ENCODE data around the gene ATP13A3. TPM values are rescaled to one million over a fixed set of nuclear protein-coding genes. Genes with fewer than 3 reads are reported as not detected.

The ATP13A3 gene
- polyA plus RNA-seq, 3 donors from 2014 or later = 5.2 to 8.5 (median 7.3) TPM

GRCh38 chr3:194481525-194482195 is 5.1 kb downstream of the ATP13A3 start:
- DNase-seq = no peak
- no peaks in the 10 kb centered on the region for H3K9me3 Mint-ChIP-seq
- H3K27me3 Mint-ChIP-seq (ENCODE audit: low read depth in 3 of 3) = peaks cover 0 to 9% (median 8%) of the 10 kb centered on the region in 3 donors
- H3K4me3 Mint-ChIP-seq = no peak overlapping the region
- H3K27ac Mint-ChIP-seq = peak overlapping the region in 1 of 6 donors; percentile 41
- peaks cover 3 to 8% (median 4%) of the 10 kb centered on the region in 3 donors for H3K36me3 Mint-ChIP-seq
- peaks cover 16 to 26% of the 10 kb centered on the region in 2 donors for H3K4me1 Mint-ChIP-seq

- Mint-ChIP-seq H3K9me3 (no peaks in the 10 kb centered on the region), H3K27me3 (ENCODE audit: low read depth in 3 of 3) (peaks cover 0 to 7% (median 7%) of the 10 kb centered on the region in 3 donors), H3K4me3 (no peak overlapping the region), H3K4me1 (peaks cover 16 to 26% of the 10 kb centered on the region in 2 donors), H3K27ac (no peak overlapping the region), H3K36me3 (peaks cover 3 to 8% (median 4%) of the 10 kb centered on the region in 3 donors)
- DNase-seq = no peak
Observed at GRCh38 chr3:194481103-194481502, 5.7 kb downstream of the ATP13A3 start.

- peaks cover 0 to 2% (median 0%) of the 10 kb centered on the region in 3 donors for H3K27me3 Mint-ChIP-seq (ENCODE audit: low read depth in 3 of 3)
Observed at GRCh38 chr3:194476784-194477183, 10.0 kb downstream of the ATP13A3 start.

GRCh38 chr3:194475978-194476377 is 10.8 kb downstream of the ATP13A3 start:
- no peak overlapping the region for H3K4me3 Mint-ChIP-seq
- H3K27ac Mint-ChIP-seq = peak overlapping the region in 1 of 6 donors; percentile 8
- no peaks in the 10 kb centered on the region for H3K36me3 Mint-ChIP-seq
- peaks cover 0 to 2% (median 0%) of the 10 kb centered on the region in 3 donors for H3K27me3 Mint-ChIP-seq (ENCODE audit: low read depth in 3 of 3)
- H3K4me1 Mint-ChIP-seq = peaks cover 2 to 17% of the 10 kb centered on the region in 2 donors
- H3K9me3 Mint-ChIP-seq = no peaks in the 10 kb centered on the region
- no peak for DNase-seq

More at GRCh38 chr3:194476784-194477183, 10.0 kb downstream of the ATP13A3 start:
- DNase-seq = no peak
- Mint-ChIP-seq H3K4me3 (no peak overlapping the region), H3K4me1 (peaks cover 2 to 22% of the 10 kb centered on the region in 2 donors), H3K27ac (no peak overlapping the region), H3K36me3 (peaks cover 0 to 3% (median 0%) of the 10 kb centered on the region in 3 donors), H3K9me3 (no peaks in the 10 kb centered on the region)

- Mint-ChIP-seq H3K9me3 (no peaks in the 10 kb centered on the region), H3K4me1 (peaks cover 2 to 17% of the 10 kb centered on the region in 2 donors), H3K36me3 (no peaks in the 10 kb centered on the region), H3K27ac (peak overlapping the region in 1 of 6 donors; percentile 8), H3K27me3 (ENCODE audit: low read depth in 3 of 3) (peaks cover 0 to 2% (median 0%) of the 10 kb centered on the region in 3 donors), H3K4me3 (no peak overlapping the region)
- no peak for DNase-seq
Observed at GRCh38 chr3:194475138-194475932, 11.5 kb downstream of the ATP13A3 start.

GRCh38 chr3:194474675-194475074 is 12.1 kb downstream of the ATP13A3 start:
- H3K27me3 Mint-ChIP-seq (ENCODE audit: low read depth in 3 of 3) = peaks cover 0 to 2% (median 0%) of the 10 kb centered on the region in 3 donors
- no peaks in the 10 kb centered on the region for H3K9me3 Mint-ChIP-seq
- peaks cover 2 to 17% of the 10 kb centered on the region in 2 donors for H3K4me1 Mint-ChIP-seq
- DNase-seq = no peak
- H3K36me3 Mint-ChIP-seq = no peaks in the 10 kb centered on the region
- peak overlapping the region in 4 of 6 donors; percentile 2 to 76 (median 31) for H3K27ac Mint-ChIP-seq
- H3K4me3 Mint-ChIP-seq = no peak overlapping the region

- Mint-ChIP-seq H3K27me3 (ENCODE audit: low read depth in 3 of 3) (peaks cover 0 to 2% (median 0%) of the 10 kb centered on the region in 3 donors), H3K36me3 (no peaks in the 10 kb centered on the region), H3K4me1 (peaks cover 2 to 17% of the 10 kb centered on the region in 2 donors), H3K9me3 (no peaks in the 10 kb centered on the region), H3K4me3 (no peak overlapping the region), H3K27ac (no peak overlapping the region)
- DNase-seq = peak; percentile 47 to 56 (median 50)
Observed at GRCh38 chr3:194472290-194472920, 14.4 kb downstream of the ATP13A3 start.

- peaks cover 0 to 2% (median 0%) of the 10 kb centered on the region in 3 donors for H3K27me3 Mint-ChIP-seq (ENCODE audit: low read depth in 3 of 3)
- H3K4me3 Mint-ChIP-seq = no peak overlapping the region
- H3K4me1 Mint-ChIP-seq = peaks cover 2 to 21% of the 10 kb centered on the region in 2 donors
- H3K36me3 Mint-ChIP-seq = no peaks in the 10 kb centered on the region
- H3K27ac Mint-ChIP-seq = no peak overlapping the region
- DNase-seq = no peak
- no peaks in the 10 kb centered on the region for H3K9me3 Mint-ChIP-seq
Observed at GRCh38 chr3:194471863-194472262, 14.9 kb downstream of the ATP13A3 start.

GRCh38 chr3:194470615-194471014 is 16.2 kb downstream of the ATP13A3 start:
- no peak overlapping the region for H3K27ac Mint-ChIP-seq
- H3K4me3 Mint-ChIP-seq = no peak overlapping the region
- H3K27me3 Mint-ChIP-seq (ENCODE audit: low read depth in 3 of 3) = peaks cover 0 to 2% (median 2%) of the 10 kb centered on the region in 3 donors
- DNase-seq = no peak
- H3K4me1 Mint-ChIP-seq = peaks cover 5 to 23% of the 10 kb centered on the region in 2 donors
- H3K9me3 Mint-ChIP-seq = no peaks in the 10 kb centered on the region
- no peaks in the 10 kb centered on the region for H3K36me3 Mint-ChIP-seq

GRCh38 chr3:194469977-194470376 is 16.8 kb downstream of the ATP13A3 start:
- no peak for DNase-seq
- H3K27me3 Mint-ChIP-seq (ENCODE audit: low read depth in 3 of 3) = peaks cover 0 to 2% (median 2%) of the 10 kb centered on the region in 3 donors
- H3K4me1 Mint-ChIP-seq = peaks cover 5 to 23% of the 10 kb centered on the region in 2 donors
- no peak overlapping the region for H3K27ac Mint-ChIP-seq
- no peaks in the 10 kb centered on the region for H3K36me3 Mint-ChIP-seq
- no peaks in the 10 kb centered on the region for H3K9me3 Mint-ChIP-seq
- H3K4me3 Mint-ChIP-seq = no peak overlapping the region

- H3K4me1 Mint-ChIP-seq = peaks cover 6 to 26% of the 10 kb centered on the region in 2 donors
- no peak for DNase-seq
- H3K4me3 Mint-ChIP-seq = no peak overlapping the region
- H3K9me3 Mint-ChIP-seq = no peaks in the 10 kb centered on the region
- H3K36me3 Mint-ChIP-seq = no peaks in the 10 kb centered on the region
- H3K27me3 Mint-ChIP-seq (ENCODE audit: low read depth in 3 of 3) = peaks cover 0 to 2% (median 2%) of the 10 kb centered on the region in 3 donors
- no peak overlapping the region for H3K27ac Mint-ChIP-seq
Observed at GRCh38 chr3:194468086-194468485, 18.7 kb downstream of the ATP13A3 start.

GRCh38 chr3:194466761-194467356 is 19.9 kb downstream of the ATP13A3 start:
- Mint-ChIP-seq H3K27ac (no peak overlapping the region), H3K9me3 (no peaks in the 10 kb centered on the region), H3K4me3 (no peak overlapping the region), H3K4me1 (peaks cover 4 to 19% of the 10 kb centered on the region in 2 donors), H3K36me3 (peaks cover 0 to 2% (median 0%) of the 10 kb centered on the region in 3 donors), H3K27me3 (ENCODE audit: low read depth in 3 of 3) (peaks cover 0 to 2% (median 0%) of the 10 kb centered on the region in 3 donors)
- no peak for DNase-seq

- peaks cover 0 to 2% (median 0%) of the 10 kb centered on the region in 3 donors for H3K27me3 Mint-ChIP-seq (ENCODE audit: low read depth in 3 of 3)
- H3K4me3 Mint-ChIP-seq = peak overlapping the region in 1 of 5 donors; percentile 29
- peaks cover 0 to 3% (median 0%) of the 10 kb centered on the region in 3 donors for H3K36me3 Mint-ChIP-seq
- no peaks in the 10 kb centered on the region for H3K9me3 Mint-ChIP-seq
- peaks cover 4 to 19% of the 10 kb centered on the region in 2 donors for H3K4me1 Mint-ChIP-seq
- no peak overlapping the region for H3K27ac Mint-ChIP-seq
- no peak for DNase-seq
Observed at GRCh38 chr3:194465920-194466570, 20.8 kb downstream of the ATP13A3 start.

Data from immature natural killer cell (primary cell).